HCT116 (cell line): ENCODE measurements around the gene STAG1. TPM values are rescaled to one million over a fixed set of nuclear protein-coding genes. Genes with fewer than 3 reads are reported as not detected.

Experiments used
- ATAC-seq: fragments of 200-7000 bp; cut with Tn5 transposase; 2 replicates; pipeline ENCODE4 v1.9.1; 2020; ENCODE audit warnings: mild to moderate bottlenecking, moderate library complexity
- BruUV-seq: library from RNA; stranded (reverse); fragments of 400-500 nt; replicated peaks from 2 replicates; lab custom pipeline; 2021; lab: Mats Ljungman, UMichigan
- CTCF ChIA-PET: fragments of 300-600 bp; sonication (Branson Sonifier 250); formaldehyde crosslinking; loops from one replicate; lab custom pipeline; 2021; ENCODE audit warnings: antibody characterized with exemption; lab: Charles Lee
- POLR2A ChIA-PET: fragments of 300-600, 350-600 bp; sonication (Branson Sonifier 250); formaldehyde crosslinking; loops from one replicate; lab custom pipeline; 2021; ENCODE audit warnings: antibody characterized with exemption; lab: Charles Lee
- RAD21 ChIA-PET, 2 experiments: fragments of 300-600 bp; sonication (Branson Sonifier 250); formaldehyde crosslinking; loops; one replicate each; lab custom pipeline; 2023; ENCODE audit warnings: low total read pairs in 2 of 2; ENCODE audit not compliant: uncharacterized antibody in 2 of 2, unreplicated experiment in 2 of 2, low non-redundant PET in 1 of 2; lab: Charles Lee
- DNase-seq: peaks from one replicate; pipeline ENCODE4 v3.0.0-alpha.2; 2010; ENCODE audit warnings: low read depth, low spot score
- H2AFZ ChIP-seq: fragments of 200-600 bp; shearing (Covaris generic), sonication (generic); 2 replicates; pipeline ENCODE4 v1.6.1; 2017; ENCODE audit warnings: low read depth, mixed run types, mixed read lengths, antibody characterized with exemption, low read length; ENCODE audit not compliant: poor library complexity, severe bottlenecking
- H3K27ac ChIP-seq: 2 replicates; pipeline ENCODE4 v1.5.1; 2012; ENCODE audit warnings: low read depth, low read length
- H3K27me3 ChIP-seq: fragments of 200-600 bp; sonication (generic); 2 replicates; pipeline ENCODE4 v1.6.1; 2016; ENCODE audit warnings: mixed run types, low read length, mixed read lengths; ENCODE audit not compliant: insufficient read depth
- H3K36me3 ChIP-seq, 2 experiments: fragments of 200-500 bp in 1 of 2; fragments of 200-600 bp in 1 of 2; sonication (Bioruptor generic) in 1 of 2; sonication (generic) in 1 of 2; 2 replicates each; pipeline versions ENCODE4 v1.5.1 to v1.6.1; 2014 to 2016; ENCODE audit warnings: low read length in 2 of 2, inconsistent platforms in 1 of 2, mixed read lengths in 1 of 2, mixed run types in 1 of 2; ENCODE audit not compliant: insufficient read depth in 2 of 2, control insufficient read depth in 1 of 2
- H3K4me1 ChIP-seq, 2 experiments: fragments of 200-600 bp in 1 of 2; sonication (generic) in 1 of 2; 2 replicates each; pipeline versions ENCODE4 v1.5.1 to v1.6.1; 2012 to 2017; ENCODE audit warnings: low read length in 2 of 2, inconsistent platforms in 1 of 2, mild to moderate bottlenecking in 1 of 2, mixed read lengths in 1 of 2, mixed run types in 1 of 2, moderate library complexity in 1 of 2; ENCODE audit not compliant: insufficient read depth in 2 of 2, control insufficient read depth in 1 of 2
- H3K4me2 ChIP-seq: fragments of 200-600 bp; sonication (generic); 2 replicates; pipeline ENCODE4 v1.6.1; 2017; ENCODE audit warnings: mixed run types, low read length, mixed read lengths
- H3K4me3 ChIP-seq, 2 experiments: fragments of 200-600 bp in 1 of 2; sonication (generic) in 1 of 2; replicated peaks in 1 of 2; 2 replicates each; pipeline ENCODE4 v1.5.1; 2011 to 2016; ENCODE audit warnings: low read length in 2 of 2, control low read depth in 1 of 2, low read depth in 1 of 2, mild to moderate bottlenecking in 1 of 2, mixed read lengths in 1 of 2, mixed run types in 1 of 2
- H3K79me2 ChIP-seq: fragments of 200-600 bp; sonication (generic); 2 replicates; pipeline ENCODE4 v1.6.1; 2017; ENCODE audit warnings: mild to moderate bottlenecking, mixed run types, low read length, moderate library complexity, mixed read lengths; ENCODE audit not compliant: insufficient read depth
- H3K9ac ChIP-seq: fragments of 200-600 bp; sonication (generic); 2 replicates; pipeline ENCODE4 v1.6.1; 2016; ENCODE audit warnings: low read length, mixed read lengths
- H3K9me2 ChIP-seq: fragments of 200-600 bp; sonication (generic), shearing (Covaris generic); 2 replicates; pipeline ENCODE4 v1.6.1; 2017; ENCODE audit warnings: mixed run types, mild to moderate bottlenecking, moderate library complexity; ENCODE audit not compliant: insufficient read depth
- H3K9me3 ChIP-seq, 2 experiments: fragments of 200-500 bp in 1 of 2; fragments of 200-600 bp in 1 of 2; sonication (Bioruptor generic) in 1 of 2; sonication (generic) in 1 of 2; 2 replicates each; pipeline ENCODE4 v1.6.1; 2014 to 2017; ENCODE audit warnings: low read length in 2 of 2, mixed read lengths in 2 of 2, inconsistent platforms in 1 of 2, low read depth in 1 of 2, mild to moderate bottlenecking in 1 of 2, mixed run types in 1 of 2, moderate library complexity in 1 of 2; ENCODE audit not compliant: control insufficient read depth in 1 of 2, insufficient read depth in 1 of 2
- H4K20me1 ChIP-seq: fragments of 200-600 bp; sonication (generic), shearing (Covaris generic); 2 replicates; pipeline ENCODE4 v1.6.1; 2017; ENCODE audit warnings: mixed run types, mild to moderate bottlenecking, moderate library complexity; ENCODE audit not compliant: insufficient read depth
- ELF1 ChIP-seq: IDR thresholded peaks from 2 replicates; pipeline ENCODE4 v1.6.1; 2012; ENCODE audit warnings: low read depth, borderline replicate concordance
- EZH2 ChIP-seq: fragments of 200-600 bp; sonication (generic); IDR thresholded peaks from 2 replicates; pipeline ENCODE4 v1.6.1; 2017; ENCODE audit warnings: antibody characterized with exemption, mixed run types
- intact Hi-C: fragments of 100-400 bp; cut with micrococcal nuclease; formaldehyde crosslinking; loops from 2 replicates; pipeline ENCODE4 v1.10.0; 2022
- total RNA-seq: library from RNA; stranded (reverse); gene quantifications from one replicate; pipeline ENCODE4 v1.2.1, GENCODE V29; 2021; ENCODE audit not compliant: unreplicated experiment
- TF ChIP-seq, protein P1 (sequence below), 3 experiments: fragments of 200-600 bp in 1 of 3; sonication (generic) in 1 of 3; IDR thresholded peaks in 2 of 3; conservative IDR thresholded peaks in 1 of 3; 2 replicates each; pipeline ENCODE4 v1.5.1; 2012 to 2017; ENCODE audit warnings: low read depth in 2 of 3, low read length in 2 of 3, antibody characterized with exemption in 1 of 3, borderline replicate concordance in 1 of 3, control low read depth in 1 of 3, mild to moderate bottlenecking in 1 of 3, mixed read lengths in 1 of 3, mixed run types in 1 of 3, moderate library complexity in 1 of 3; ENCODE audit not compliant: insufficient read depth in 1 of 3

Gene STAG1
- total RNA-seq, 1 experiment from 2014 or later = 29.4 TPM

DNA sequence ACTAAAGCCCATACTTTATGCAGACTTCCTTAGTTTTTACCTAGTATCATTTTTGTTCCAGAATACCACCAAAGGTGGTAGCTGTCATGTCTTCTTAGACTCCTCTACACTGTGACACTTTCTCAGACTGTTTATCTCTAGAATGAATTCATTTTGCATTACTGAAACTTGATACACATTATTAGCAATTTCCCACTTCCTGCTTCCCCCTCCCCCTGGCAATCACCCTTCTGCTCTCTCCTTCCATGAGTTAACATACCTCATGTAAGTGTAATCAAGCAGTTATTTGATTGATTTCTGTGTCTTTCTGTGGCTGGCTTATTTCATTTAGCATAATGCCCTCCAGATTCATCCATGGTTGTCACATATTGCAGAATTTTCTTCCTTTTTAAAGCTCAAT lies 204.9 kb downstream of the STAG1 start:
- Histone ChIP-seq H2AFZ (no peak overlapping the region), H3K36me3 (no peaks in the 10 kb centered on the region), H3K4me2 (no peak overlapping the region; the same call in 1 of the 2 replicates), H3K9me2 (no peaks in the 10 kb centered on the region), H3K79me2 (no peaks in the 10 kb centered on the region), H3K4me3 (no peak overlapping the region), H3K9ac (no peak overlapping the region), H3K4me1 (peaks cover 0 to 7% of the 10 kb centered on the region in 2 experiments; a peak in 1 of 4 replicates), H3K27ac (no peak overlapping the region), H3K27me3 (no peaks in the 10 kb centered on the region), H4K20me1 (no peaks in the 10 kb centered on the region), H3K9me3 (no peaks in the 10 kb centered on the region)
- no TSS peak for BruUV-seq
- DNase-seq (no peak), ATAC-seq (no peak)
- ChIA-PET CTCF (interaction anchor here (2.3 to 2.8 kb wide), 2 partner anchors 205 to 467 kb away, joined by 17 to 31 read pairs; partner anchors contain the start of gene STAG1), POLR2A (no interaction called here), RAD21 (interaction anchor here in 1 of 2 experiments (1.4 kb wide), 1 partner anchor 205 kb away, joined by 3 read pairs; the partner anchor contains the start of gene STAG1)
- TF ChIP-seq EZH2 (no peak), ELF1 (0 out of 2 replicates have a peak, but pooled peaks have one; percentile 9)
- intact Hi-C loops = loop anchor here (2.0 to 5.0 kb wide), 2 partner anchors 206 to 465 kb away; partner anchors contain the start of gene STAG1

DNA sequence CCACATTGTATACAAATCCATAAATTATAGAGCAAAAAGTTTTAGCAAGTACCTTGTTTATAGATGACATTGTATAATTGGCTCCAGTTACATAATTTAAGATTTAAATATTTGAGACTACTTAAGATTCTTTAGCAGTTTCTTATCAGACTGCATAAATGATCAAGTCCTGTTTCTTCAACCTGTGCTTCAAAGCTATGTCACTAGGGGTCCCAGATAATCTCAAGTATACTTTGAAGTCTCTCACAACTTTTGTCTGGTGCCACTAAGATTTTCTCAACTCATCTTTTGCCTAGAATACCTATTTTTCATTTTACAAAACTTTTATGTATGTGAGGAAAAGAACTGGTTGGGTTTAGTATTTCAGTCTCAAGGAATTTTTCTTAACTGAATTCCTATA lies 205.5 kb downstream of the STAG1 start:
- Histone ChIP-seq H4K20me1 (no peaks in the 10 kb centered on the region), H3K27ac (no peak overlapping the region), H3K36me3 (no peaks in the 10 kb centered on the region), H3K4me3 (no peak overlapping the region), H3K4me2 (no peak overlapping the region), H3K9me2 (no peaks in the 10 kb centered on the region), H3K27me3 (no peaks in the 10 kb centered on the region), H2AFZ (no peak overlapping the region), H3K79me2 (no peaks in the 10 kb centered on the region), H3K4me1 (peaks cover 0 to 7% of the 10 kb centered on the region in 2 experiments; a peak in 1 of 4 replicates), H3K9ac (no peak overlapping the region), H3K9me3 (no peaks in the 10 kb centered on the region)
- CTCF ChIA-PET = interaction anchor here (2.3 to 2.8 kb wide), 2 partner anchors 205 to 467 kb away, joined by 17 to 31 read pairs; partner anchors contain the start of gene STAG1
- DNase-seq (peak; percentile 10), ATAC-seq (0 out of 2 replicates have a peak, but pooled peaks have one; percentile 44)
- POLR2A ChIA-PET = no interaction called here
- RAD21 ChIA-PET = interaction anchor here (1.4 to 1.5 kb wide), 2 partner anchors 205 to 206 kb away, joined by 3 to 10 read pairs; partner anchors contain the start of gene STAG1 (in 2 of the 2)
- intact Hi-C loops = loop anchor here (2.0 to 5.0 kb wide), 2 partner anchors 206 to 466 kb away; partner anchors contain the start of gene STAG1
- no TSS peak for BruUV-seq
- TF ChIP-seq EZH2 = no peak
- TF ChIP-seq, protein P1, sequence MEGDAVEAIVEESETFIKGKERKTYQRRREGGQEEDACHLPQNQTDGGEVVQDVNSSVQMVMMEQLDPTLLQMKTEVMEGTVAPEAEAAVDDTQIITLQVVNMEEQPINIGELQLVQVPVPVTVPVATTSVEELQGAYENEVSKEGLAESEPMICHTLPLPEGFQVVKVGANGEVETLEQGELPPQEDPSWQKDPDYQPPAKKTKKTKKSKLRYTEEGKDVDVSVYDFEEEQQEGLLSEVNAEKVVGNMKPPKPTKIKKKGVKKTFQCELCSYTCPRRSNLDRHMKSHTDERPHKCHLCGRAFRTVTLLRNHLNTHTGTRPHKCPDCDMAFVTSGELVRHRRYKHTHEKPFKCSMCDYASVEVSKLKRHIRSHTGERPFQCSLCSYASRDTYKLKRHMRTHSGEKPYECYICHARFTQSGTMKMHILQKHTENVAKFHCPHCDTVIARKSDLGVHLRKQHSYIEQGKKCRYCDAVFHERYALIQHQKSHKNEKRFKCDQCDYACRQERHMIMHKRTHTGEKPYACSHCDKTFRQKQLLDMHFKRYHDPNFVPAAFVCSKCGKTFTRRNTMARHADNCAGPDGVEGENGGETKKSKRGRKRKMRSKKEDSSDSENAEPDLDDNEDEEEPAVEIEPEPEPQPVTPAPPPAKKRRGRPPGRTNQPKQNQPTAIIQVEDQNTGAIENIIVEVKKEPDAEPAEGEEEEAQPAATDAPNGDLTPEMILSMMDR (IDR thresholded peaks at IDR 0.05 in 2 of 3, conservative IDR thresholded peaks at IDR 0.05 in 1 of 3; ENCODE audit: borderline replicate concordance in 1 of 3, insufficient read depth in 1 of 3, low read depth in 2 of 3, low read length in 2 of 3) = peak; percentile 27 to 36 (median 33); a peak in 4 of 6 replicates
